GM21528 (cell line): Measurements from ENCODE around the gene SCN8A.

ENCODE experiments used
- ATAC-seq: cut with Tn5 transposase; IDR thresholded peaks from one replicate; pipeline ENCODE4 v1.9.1; 2021; ENCODE audit warnings: mild to moderate bottlenecking, moderate library complexity; ENCODE audit not compliant: unreplicated experiment, low FRiP score

Gene SCN8A

GRCh38 chr12:51700887-51701286 is 109.9 kb downstream of the SCN8A start:
- ATAC-seq: no peak

GRCh38 chr12:51702587-51702986 is 111.6 kb downstream of the SCN8A start:
- no peak for ATAC-seq

GRCh38 chr12:51705450-51705849 is 114.4 kb downstream of the SCN8A start:
- no peak for ATAC-seq

GRCh38 chr12:51706206-51706605 is 115.2 kb downstream of the SCN8A start:
- ATAC-seq: no peak

- ATAC-seq: no peak
Measured at GRCh38 chr12:51714666-51715065, 123.6 kb downstream of the SCN8A start.

- ATAC-seq: no peak
Measured at GRCh38 chr12:51717326-51717925, 126.4 kb downstream of the SCN8A start.

- ATAC-seq: no peak
Measured at GRCh38 chr12:51721282-51721940, 130.4 kb downstream of the SCN8A start.

- no peak for ATAC-seq
Measured at GRCh38 chr12:51722431-51722830, 131.4 kb downstream of the SCN8A start.

- ATAC-seq: no peak
Measured at GRCh38 chr12:51726161-51726560, 135.1 kb downstream of the SCN8A start.

GRCh38 chr12:51726931-51727330 is 135.9 kb downstream of the SCN8A start:
- ATAC-seq: no peak

GRCh38 chr12:51729331-51729730 is 138.3 kb downstream of the SCN8A start:
- no peak for ATAC-seq

- ATAC-seq: no peak
Measured at GRCh38 chr12:51730745-51731144, 139.7 kb downstream of the SCN8A start.

- ATAC-seq: no peak
Measured at GRCh38 chr12:51740536-51740935, 149.5 kb downstream of the SCN8A start.

GRCh38 chr12:51744235-51744634 is 153.2 kb downstream of the SCN8A start:
- no peak for ATAC-seq

GRCh38 chr12:51744957-51745356 is 153.9 kb downstream of the SCN8A start:
- ATAC-seq: no peak

- ATAC-seq: no peak
Measured at GRCh38 chr12:51746416-51746815, 155.4 kb downstream of the SCN8A start.

GRCh38 chr12:51748235-51748634 is 157.2 kb downstream of the SCN8A start:
- no peak for ATAC-seq

- no peak for ATAC-seq
Measured at GRCh38 chr12:51749206-51749985, 158.4 kb downstream of the SCN8A start.

GRCh38 chr12:51749986-51750317 is 158.9 kb downstream of the SCN8A start:
- ATAC-seq: no peak

GRCh38 chr12:51751661-51752060 is 160.6 kb downstream of the SCN8A start:
- ATAC-seq: no peak

GRCh38 chr12:51752234-51752889 is 161.3 kb downstream of the SCN8A start:
- ATAC-seq: no peak
